HEK293 (cell line): ENCODE measurements around the gene FAM227B.

ENCODE experiments used
- KLF9 ChIP-seq: fragments of 450-650 bp; formaldehyde crosslinking; IDR thresholded peaks from 2 replicates; pipeline ENCODE4 v1.5.1; 2016; ENCODE audit warnings: missing biosample characterization, missing genetic modification characterization, low read depth
- SP2 ChIP-seq: fragments of 450-650 bp; formaldehyde crosslinking; IDR thresholded peaks from 2 replicates; pipeline ENCODE4 v1.5.1; 2016; ENCODE audit warnings: missing biosample characterization, missing genetic modification characterization
- ZBTB21 ChIP-seq: fragments of 450-650 bp; formaldehyde crosslinking; IDR thresholded peaks from 2 replicates; pipeline ENCODE4 v1.5.1; 2017; ENCODE audit warnings: missing biosample characterization, missing genetic modification characterization
- ZFP69B ChIP-seq: fragments of 450-650 bp; formaldehyde crosslinking; IDR thresholded peaks from 2 replicates; pipeline ENCODE4 v1.5.1; 2016; ENCODE audit warnings: missing biosample characterization, missing genetic modification characterization
- ZNF335 ChIP-seq: fragments of 450-650 bp; formaldehyde crosslinking; conservative IDR thresholded peaks from 2 replicates; pipeline ENCODE4 v1.5.1; 2016; ENCODE audit warnings: missing biosample characterization, missing genetic modification characterization
- ZNF510 ChIP-seq: fragments of 450-650 bp; formaldehyde crosslinking; IDR thresholded peaks from 2 replicates; pipeline ENCODE4 v1.5.1; 2018; ENCODE audit warnings: mild to moderate bottlenecking, missing genetic modification characterization, missing biosample characterization; ENCODE audit not compliant: insufficient replicate concordance
- TF ChIP-seq, protein P1 (sequence below): fragments of 450-650 bp; formaldehyde crosslinking; IDR thresholded peaks from 2 replicates; pipeline ENCODE4 v1.5.1; 2016; ENCODE audit warnings: missing biosample characterization, missing genetic modification characterization
- TF ChIP-seq, protein P2 (sequence below): fragments of 450-650 bp; formaldehyde crosslinking; IDR thresholded peaks from 2 replicates; pipeline ENCODE4 v1.5.1; 2016; ENCODE audit warnings: missing biosample characterization, missing genetic modification characterization
- TF ChIP-seq, protein P3 (sequence below): fragments of 450-650 bp; formaldehyde crosslinking; IDR thresholded peaks from 2 replicates; pipeline ENCODE4 v1.5.1; 2016; ENCODE audit warnings: missing biosample characterization, missing genetic modification characterization
- TF ChIP-seq, protein P4 (sequence below): fragments of 450-650 bp; formaldehyde crosslinking; IDR thresholded peaks from 2 replicates; pipeline ENCODE4 v1.5.1; 2017; ENCODE audit warnings: missing biosample characterization, missing genetic modification characterization

DNA sequence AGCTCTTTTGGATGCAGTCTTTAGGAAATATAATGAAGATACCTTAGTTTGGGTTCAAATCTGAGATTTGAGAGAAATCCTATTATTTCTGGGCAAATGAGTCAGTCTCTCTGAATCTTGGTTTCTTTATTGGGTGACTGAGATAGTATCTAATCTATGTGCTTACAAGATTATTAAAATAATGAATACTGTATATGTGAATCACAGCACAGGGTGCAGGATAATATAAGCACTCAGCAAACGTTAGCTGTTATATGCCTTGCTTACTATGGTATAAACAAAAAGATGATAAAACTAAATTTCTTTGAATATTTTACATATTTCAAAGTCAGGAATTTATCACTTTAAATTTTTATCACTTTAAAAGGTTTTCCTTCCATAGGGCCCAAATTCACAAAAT is 168.0 kb downstream of the FAM227B start:
- no peak for TF ChIP-seq SP2
- TF ChIP-seq ZNF335 (tag by site-specific recombination) = no peak
- TF ChIP-seq, protein P1, sequence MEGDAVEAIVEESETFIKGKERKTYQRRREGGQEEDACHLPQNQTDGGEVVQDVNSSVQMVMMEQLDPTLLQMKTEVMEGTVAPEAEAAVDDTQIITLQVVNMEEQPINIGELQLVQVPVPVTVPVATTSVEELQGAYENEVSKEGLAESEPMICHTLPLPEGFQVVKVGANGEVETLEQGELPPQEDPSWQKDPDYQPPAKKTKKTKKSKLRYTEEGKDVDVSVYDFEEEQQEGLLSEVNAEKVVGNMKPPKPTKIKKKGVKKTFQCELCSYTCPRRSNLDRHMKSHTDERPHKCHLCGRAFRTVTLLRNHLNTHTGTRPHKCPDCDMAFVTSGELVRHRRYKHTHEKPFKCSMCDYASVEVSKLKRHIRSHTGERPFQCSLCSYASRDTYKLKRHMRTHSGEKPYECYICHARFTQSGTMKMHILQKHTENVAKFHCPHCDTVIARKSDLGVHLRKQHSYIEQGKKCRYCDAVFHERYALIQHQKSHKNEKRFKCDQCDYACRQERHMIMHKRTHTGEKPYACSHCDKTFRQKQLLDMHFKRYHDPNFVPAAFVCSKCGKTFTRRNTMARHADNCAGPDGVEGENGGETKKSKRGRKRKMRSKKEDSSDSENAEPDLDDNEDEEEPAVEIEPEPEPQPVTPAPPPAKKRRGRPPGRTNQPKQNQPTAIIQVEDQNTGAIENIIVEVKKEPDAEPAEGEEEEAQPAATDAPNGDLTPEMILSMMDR (tag by site-specific recombination) = no peak
- no peak for TF ChIP-seq KLF9 (tag by site-specific recombination)
- TF ChIP-seq, protein P2, sequence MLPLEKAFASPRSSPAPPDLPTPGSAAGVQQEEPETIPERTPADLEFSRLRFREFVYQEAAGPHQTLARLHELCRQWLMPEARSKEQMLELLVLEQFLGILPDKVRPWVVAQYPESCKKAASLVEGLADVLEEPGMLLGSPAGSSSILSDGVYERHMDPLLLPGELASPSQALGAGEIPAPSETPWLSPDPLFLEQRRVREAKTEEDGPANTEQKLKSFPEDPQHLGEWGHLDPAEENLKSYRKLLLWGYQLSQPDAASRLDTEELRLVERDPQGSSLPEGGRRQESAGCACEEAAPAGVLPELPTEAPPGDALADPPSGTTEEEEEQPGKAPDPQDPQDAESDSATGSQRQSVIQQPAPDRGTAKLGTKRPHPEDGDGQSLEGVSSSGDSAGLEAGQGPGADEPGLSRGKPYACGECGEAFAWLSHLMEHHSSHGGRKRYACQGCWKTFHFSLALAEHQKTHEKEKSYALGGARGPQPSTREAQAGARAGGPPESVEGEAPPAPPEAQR (tag by site-specific recombination) = no peak
- TF ChIP-seq, protein P3, sequence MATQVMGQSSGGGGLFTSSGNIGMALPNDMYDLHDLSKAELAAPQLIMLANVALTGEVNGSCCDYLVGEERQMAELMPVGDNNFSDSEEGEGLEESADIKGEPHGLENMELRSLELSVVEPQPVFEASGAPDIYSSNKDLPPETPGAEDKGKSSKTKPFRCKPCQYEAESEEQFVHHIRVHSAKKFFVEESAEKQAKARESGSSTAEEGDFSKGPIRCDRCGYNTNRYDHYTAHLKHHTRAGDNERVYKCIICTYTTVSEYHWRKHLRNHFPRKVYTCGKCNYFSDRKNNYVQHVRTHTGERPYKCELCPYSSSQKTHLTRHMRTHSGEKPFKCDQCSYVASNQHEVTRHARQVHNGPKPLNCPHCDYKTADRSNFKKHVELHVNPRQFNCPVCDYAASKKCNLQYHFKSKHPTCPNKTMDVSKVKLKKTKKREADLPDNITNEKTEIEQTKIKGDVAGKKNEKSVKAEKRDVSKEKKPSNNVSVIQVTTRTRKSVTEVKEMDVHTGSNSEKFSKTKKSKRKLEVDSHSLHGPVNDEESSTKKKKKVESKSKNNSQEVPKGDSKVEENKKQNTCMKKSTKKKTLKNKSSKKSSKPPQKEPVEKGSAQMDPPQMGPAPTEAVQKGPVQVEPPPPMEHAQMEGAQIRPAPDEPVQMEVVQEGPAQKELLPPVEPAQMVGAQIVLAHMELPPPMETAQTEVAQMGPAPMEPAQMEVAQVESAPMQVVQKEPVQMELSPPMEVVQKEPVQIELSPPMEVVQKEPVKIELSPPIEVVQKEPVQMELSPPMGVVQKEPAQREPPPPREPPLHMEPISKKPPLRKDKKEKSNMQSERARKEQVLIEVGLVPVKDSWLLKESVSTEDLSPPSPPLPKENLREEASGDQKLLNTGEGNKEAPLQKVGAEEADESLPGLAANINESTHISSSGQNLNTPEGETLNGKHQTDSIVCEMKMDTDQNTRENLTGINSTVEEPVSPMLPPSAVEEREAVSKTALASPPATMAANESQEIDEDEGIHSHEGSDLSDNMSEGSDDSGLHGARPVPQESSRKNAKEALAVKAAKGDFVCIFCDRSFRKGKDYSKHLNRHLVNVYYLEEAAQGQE = no peak
- TF ChIP-seq, protein P4, sequence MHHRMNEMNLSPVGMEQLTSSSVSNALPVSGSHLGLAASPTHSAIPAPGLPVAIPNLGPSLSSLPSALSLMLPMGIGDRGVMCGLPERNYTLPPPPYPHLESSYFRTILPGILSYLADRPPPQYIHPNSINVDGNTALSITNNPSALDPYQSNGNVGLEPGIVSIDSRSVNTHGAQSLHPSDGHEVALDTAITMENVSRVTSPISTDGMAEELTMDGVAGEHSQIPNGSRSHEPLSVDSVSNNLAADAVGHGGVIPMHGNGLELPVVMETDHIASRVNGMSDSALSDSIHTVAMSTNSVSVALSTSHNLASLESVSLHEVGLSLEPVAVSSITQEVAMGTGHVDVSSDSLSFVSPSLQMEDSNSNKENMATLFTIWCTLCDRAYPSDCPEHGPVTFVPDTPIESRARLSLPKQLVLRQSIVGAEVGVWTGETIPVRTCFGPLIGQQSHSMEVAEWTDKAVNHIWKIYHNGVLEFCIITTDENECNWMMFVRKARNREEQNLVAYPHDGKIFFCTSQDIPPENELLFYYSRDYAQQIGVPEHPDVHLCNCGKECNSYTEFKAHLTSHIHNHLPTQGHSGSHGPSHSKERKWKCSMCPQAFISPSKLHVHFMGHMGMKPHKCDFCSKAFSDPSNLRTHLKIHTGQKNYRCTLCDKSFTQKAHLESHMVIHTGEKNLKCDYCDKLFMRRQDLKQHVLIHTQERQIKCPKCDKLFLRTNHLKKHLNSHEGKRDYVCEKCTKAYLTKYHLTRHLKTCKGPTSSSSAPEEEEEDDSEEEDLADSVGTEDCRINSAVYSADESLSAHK = no peak
- TF ChIP-seq ZNF510 (tag by site-specific recombination) = no peak
- TF ChIP-seq ZBTB21 (tag by site-specific recombination) = no peak
- TF ChIP-seq ZFP69B (tag by site-specific recombination) = no peak
